Thyroid gland (tissue), 4 donors: ENCODE results near the gene PSD2.

ENCODE experiments used
- POLR2A ChIP-seq, 2 donors: fragments of 450-650 bp; IDR thresholded peaks; one replicate each; pipeline ENCODE4 v1.6.1; 2017; ENCODE audit warnings: antibody characterized with exemption in 2 of 2, mild to moderate bottlenecking in 2 of 2, moderate library complexity in 1 of 2
- TF ChIP-seq, protein P1 (sequence below), 6 experiments: fragments of 200-600 bp in 3 of 6; fragments of 450-650 bp in 3 of 6; sonication (generic) in 3 of 6; IDR thresholded peaks; one replicate each; pipeline ENCODE4 v1.5.1; 2016 to 2019; ENCODE audit warnings: antibody characterized with exemption in 6 of 6, mild to moderate bottlenecking in 2 of 6, inconsistent platforms in 1 of 6, moderate library complexity in 1 of 6

GRCh38 chr5:139787568-139788293, 7.9 kb upstream of the PSD2 start:
- TF ChIP-seq, protein P1, sequence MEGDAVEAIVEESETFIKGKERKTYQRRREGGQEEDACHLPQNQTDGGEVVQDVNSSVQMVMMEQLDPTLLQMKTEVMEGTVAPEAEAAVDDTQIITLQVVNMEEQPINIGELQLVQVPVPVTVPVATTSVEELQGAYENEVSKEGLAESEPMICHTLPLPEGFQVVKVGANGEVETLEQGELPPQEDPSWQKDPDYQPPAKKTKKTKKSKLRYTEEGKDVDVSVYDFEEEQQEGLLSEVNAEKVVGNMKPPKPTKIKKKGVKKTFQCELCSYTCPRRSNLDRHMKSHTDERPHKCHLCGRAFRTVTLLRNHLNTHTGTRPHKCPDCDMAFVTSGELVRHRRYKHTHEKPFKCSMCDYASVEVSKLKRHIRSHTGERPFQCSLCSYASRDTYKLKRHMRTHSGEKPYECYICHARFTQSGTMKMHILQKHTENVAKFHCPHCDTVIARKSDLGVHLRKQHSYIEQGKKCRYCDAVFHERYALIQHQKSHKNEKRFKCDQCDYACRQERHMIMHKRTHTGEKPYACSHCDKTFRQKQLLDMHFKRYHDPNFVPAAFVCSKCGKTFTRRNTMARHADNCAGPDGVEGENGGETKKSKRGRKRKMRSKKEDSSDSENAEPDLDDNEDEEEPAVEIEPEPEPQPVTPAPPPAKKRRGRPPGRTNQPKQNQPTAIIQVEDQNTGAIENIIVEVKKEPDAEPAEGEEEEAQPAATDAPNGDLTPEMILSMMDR (IDR thresholded peaks at IDR 0.05): peak; percentile 94 to 100 (median 99)
- TF ChIP-seq POLR2A (IDR thresholded peaks at IDR 0.05): no peak
